Stimulated activated CD8-positive, alpha-beta memory T cell treated with anti-CD3 and anti-CD28 coated beads, Interleukin-7, amount 100 ng/mL, for 24 hours (primary cell): ENCODE measurements around the gene HOXD11.

Experiments
- DNase-seq: peaks from one replicate; pipeline ENCODE4 v3.0.0-alpha.2; 2020; ENCODE audit warnings: low read depth

HOXD11 gene

DNA sequence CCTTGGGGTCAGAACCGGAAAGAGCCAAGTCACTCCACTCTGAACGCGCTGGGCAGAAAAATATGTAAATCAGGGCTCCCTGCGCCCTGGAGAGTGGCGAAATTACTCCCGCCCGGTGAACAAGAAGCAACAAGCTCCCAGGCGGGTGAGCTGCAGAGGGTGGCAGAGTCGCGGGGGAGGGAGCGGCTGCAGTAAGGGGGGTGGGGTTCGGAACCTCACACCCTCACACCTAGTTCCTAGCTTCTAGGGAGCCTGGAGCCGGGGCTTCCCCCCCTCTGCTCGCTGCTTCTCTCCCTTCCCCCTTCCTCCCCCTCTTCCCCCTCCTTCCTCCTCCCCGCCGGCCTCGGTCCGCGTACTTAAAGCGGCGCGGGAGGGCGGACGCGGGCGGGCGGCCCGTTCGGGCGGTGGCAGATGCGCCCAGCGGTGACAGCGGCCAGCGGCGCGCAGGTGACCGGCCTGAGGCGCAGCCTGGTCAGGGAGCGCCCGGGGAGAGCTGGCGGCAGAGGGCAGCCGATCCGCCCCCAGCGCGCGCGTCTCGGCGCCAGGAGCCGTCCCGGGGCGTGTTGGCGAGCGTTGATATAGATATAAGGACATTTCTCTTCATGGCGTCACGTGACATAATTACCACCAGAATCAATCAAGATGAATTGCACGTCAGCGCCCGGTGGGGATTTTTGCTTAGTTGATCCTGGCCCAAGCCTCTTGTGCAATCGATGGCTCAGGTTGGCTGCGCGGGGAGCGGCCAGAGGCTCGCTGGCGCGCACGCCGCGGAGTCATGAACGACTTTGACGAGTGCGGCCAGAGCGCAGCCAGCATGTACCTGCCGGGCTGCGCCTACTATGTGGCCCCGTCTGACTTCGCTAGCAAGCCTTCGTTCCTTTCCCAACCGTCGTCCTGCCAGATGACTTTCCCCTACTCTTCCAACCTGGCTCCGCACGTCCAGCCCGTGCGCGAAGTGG, at the start of gene HOXD11:
HOXD11 (plus strand) TSS at position 700 of the 959 bp plus-strand sequence; CDS start at position 776, 76 bp downstream.
- no peak for DNase-seq

DNA sequence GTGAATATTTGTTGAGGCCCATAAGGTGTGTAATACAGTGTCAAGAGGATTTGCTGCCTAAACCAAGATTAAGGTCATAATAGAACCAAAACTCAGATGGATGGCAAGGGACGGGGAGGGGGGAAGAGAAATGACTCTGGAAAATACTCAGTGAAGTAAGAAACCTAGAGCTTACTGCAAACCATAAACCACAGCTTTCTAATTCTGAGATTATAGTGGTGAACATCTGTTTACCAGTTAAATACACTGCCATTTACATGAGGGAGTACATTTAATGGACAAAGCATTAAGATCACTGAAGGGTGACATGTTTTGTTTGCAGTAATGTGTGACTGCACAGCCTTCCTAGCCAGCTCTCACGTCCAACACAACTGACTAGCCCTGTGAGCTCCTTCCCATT, 43.1 kb upstream of the HOXD11 start:
- no peak for DNase-seq

DNA sequence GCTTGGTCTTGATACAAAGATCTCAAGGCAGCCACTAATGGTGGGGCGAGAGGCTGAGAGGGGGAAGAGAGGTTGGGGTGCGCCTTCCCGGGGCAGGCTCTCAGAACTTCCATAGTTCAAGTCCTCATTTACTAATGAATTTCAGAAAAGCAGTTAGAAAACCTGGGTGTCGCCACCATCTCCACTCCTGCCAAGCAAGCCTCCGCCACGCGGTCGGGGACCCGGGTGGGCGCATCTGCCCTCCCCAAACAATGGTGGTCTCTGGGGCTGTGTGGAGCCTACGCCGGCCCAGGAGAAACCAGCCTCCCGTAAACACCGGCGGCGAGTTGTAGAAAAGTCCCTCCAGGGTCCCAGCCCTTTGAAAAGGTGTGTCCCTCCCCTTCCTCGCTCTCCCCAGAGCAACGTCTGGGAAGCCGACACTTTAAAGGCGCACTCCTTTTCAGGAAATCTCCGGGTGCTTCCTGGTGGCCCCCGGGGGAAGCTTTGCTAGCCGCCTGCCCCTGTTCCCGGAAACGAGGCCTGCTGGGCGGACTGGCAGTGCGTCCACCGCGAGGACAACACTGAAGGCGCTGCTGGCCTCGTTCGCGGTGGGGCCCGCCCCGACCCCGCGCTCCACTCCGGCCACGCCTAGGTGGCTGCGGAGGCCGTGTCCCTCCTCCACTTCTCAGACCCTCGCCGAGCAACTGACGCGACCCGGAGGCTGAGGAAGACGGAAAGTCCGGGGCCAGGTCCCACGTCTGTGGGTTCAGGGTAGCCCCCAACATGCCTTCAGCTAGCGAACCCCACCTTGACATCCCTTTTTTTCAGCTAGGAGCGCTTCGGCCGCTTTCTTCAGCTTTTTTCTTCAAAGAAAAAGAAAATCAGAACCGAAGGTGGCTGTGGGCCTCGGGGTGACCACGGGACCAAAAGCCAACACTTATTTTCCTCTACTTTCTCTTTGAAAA, 40.2 kb upstream of the HOXD11 start:
- DNase-seq, result no peak

DNA sequence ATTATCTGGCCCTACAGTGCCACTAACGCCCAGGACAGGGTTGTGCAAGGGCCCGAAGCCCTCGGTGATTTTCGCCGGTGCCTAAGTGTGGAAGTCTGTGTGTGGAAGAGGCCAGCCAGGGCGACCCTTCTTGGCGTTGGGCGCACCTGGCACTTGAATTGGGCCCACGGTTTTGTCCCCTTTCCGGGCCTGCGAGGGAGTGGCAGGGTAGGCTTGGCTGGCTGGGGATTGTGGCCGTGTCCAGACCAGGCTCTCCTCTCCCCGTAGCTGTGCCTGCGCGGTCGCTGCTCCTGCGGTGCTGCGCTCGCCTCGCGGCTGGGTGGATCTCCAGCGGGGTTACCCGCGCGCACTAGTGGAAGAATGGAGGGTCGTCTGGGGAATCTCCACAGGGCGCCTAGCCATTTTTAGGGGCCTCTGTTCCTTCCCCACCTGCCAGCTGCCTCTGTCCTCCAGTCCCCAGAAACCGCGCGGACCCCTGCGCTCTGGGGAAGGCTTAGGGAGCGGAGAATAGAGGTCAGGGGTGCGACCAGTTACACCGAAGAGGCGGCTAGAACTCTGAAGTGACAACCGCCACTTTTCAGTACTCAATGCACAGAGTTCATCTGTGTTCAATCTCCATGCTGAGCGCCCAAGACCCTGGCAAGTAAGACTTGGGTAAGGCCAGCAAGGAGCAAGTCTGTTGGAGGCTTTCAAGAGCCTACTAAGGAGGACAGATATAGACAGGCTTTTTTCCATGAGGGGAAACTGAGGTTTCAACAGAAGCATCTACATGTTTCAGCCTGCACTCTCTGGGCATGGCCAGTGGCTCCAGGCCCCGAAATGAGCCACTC, 39.3 kb upstream of the HOXD11 start:
- no peak for DNase-seq

DNA sequence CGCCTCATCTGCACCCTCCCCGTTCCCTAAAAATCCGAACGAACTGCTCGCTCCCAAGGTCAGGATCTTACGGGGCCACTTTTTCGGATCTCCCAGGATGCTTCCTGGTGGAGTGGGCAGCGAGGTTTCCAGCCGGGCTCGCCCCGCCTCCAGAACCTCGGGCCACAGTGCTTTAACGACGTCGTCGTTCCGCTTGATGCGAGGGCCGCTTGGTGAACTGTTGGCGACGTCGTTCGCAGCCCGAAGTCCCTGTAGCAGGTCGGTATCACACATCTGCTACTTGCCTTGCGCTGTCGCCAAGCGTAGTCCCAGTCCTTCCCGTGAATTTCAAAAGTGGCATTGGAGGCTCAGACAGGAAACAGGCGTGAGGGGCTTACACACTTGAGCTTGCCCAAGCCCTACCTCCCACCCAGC, 38.7 kb upstream of the HOXD11 start:
- no peak for DNase-seq

DNA sequence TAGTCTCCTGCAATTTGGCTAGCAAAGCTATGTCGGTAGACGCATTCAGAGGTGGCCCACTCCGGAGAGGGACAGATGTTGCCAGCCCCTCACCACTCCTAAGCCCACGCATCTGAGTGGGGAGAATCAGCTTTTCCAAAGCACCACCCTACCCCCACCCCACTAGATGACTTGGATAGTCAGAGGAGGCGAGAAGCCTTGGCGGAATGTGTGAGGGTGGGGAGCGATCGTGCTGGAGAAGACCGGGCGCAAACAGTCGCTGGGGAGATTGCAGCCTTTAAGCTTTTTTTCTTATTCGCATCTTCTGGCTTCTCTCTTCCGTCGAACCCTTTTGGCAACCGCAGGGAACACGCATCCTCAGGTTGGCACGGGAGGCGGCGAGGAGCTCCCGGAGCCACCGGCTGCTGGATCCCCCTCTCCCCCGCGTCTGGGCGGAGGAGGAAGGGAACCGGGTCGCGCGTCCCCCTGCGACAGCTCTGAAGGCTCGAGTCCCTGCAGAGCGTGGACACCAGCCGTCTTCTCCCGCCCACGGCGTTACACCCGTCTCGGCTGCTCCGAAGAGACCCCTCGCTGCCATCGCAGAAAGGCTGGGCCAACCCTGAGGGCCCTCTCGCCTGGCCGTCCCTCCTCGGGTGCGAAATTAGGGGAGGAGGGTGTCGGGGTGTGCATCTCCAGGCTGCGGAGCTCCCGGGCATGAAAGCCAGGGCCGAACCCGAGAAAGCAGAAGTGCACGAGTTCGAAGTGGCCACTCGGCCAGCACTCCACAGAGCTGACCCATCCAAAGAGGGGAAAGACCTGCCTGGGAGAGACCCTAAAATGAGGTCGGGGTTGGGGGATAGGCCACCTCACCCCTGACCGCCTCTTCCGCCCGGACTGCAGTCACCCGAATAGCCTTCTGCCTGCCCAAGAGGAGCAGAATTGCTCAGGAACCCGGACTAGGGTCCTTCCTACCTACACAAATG, 35.5 kb upstream of the HOXD11 start:
- no peak for DNase-seq

DNA sequence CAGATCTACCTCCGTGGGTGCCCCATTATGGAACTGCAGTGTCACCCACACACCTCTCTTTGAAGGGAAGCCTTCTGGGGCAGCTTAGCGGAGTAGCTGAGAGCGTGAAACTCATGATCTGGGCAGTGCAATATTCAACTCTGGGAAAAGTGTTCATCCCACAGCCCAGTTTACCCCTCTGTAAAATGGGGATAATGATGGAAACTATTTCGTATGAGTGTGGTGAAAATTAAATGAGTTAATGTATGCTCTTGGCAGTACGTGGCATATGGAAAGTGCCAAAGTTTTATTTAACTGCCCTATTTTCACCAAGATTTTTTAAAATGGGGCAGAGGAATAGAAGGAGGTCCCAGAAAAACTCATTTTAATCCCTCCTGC, 34.8 kb upstream of the HOXD11 start:
- DNase-seq, result no peak

DNA sequence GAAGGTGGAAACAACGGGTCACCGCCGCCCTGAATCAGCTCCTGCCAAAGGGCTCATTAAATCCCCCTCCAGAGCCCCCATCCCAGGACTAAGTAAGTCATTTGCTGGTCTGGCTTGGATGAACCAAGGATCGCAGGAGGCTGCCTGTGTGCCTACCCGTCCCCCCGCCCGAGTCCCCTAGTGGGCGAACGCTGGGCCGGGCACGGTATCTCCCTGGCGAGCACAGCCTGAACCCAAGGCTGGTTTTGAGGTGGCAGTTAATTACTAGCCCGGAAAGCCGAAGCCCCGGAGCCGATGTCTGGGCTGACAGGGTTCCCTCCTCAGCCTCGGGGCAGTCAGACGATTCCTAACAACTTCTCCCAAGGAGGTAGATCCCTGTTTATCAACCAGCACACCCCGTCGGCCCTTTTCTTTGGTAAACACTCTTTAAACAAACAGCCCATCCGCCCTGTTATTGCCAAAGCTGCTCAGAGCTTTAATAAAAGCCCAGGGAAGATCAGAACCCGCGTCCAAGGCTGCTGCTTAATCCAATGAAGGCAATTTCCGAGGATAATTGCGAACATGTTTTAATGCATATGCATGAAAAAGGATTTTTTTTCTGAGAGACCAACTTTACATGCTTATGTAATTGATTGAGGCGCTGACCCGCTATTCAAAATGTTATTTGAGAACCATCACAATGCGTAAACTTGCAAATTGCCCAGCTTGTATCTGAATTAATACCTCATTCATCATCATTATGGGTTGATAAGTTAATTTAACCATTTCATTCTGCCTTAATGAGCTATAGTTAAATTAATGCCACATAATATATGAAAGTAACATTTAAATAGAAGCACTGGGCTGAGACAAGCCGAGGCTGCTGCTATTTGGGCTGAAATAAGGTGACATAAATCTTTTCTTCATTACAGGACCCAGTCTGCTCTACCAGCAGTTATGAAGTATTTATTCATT, 33.9 kb upstream of the HOXD11 start:
- DNase-seq, result no peak

DNA sequence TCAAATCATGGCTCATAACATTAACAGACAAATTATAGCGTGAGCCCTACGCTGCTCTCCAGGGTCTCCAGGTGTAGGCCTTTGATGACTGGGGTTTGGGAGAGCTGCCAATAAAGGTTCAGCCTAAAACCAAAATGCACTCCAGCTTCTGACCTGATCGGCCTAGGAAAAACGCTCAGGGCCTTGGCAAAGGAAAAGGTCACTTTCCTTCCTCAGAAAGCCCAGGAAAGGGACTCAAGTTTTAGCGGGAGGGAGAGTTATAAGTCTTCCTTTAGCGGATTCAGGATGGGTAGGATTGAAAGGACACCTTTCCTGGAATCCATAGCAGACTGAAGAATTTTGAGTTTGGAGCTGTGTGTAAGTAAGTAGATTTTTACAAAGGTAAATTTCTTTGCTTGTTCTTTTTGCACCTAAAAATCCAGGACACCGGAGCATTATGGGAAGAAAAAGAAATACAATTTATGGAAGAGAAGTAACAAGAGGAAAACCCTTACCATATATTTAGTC, 32.1 kb upstream of the HOXD11 start:
- no peak for DNase-seq

DNA sequence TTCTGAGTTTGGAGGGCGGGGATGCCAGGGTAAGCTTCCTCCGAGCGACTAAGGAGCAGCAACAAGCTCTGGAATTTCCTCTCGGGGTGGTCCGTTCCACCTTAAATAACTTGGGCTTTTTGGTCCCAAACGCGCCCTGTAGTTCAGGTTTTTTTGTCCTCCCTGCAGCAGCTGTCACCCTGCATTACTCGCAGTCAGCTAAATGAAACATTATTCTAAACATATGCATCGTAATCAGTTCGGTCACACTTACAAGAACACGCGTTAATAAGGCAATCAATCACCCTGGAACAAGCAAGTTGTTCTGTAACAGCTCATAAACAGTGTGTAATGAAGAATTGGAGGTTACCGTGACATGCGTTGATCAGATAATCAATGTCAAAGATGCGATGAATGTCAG, 31.6 kb upstream of the HOXD11 start:
- DNase-seq, result no peak

DNA sequence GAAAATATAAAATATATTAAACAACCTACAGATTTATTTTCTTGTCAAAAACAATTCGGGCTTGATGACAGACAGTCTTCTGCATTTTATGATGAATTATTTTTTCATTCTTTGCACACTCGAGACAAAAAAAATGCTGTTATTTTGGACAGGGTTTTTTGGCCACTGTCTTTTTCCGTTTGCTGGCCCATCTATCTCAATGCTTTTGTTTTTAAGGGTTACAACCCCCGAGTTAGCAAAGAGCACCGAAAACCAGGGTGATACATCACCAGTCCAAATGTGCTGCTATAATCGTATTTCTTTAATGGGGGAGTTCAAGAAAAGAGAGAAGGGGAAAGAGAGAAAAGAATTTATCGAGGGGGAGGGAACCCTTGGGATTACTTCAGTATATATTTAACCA, 31.0 kb upstream of the HOXD11 start:
- DNase-seq, result no peak

DNA sequence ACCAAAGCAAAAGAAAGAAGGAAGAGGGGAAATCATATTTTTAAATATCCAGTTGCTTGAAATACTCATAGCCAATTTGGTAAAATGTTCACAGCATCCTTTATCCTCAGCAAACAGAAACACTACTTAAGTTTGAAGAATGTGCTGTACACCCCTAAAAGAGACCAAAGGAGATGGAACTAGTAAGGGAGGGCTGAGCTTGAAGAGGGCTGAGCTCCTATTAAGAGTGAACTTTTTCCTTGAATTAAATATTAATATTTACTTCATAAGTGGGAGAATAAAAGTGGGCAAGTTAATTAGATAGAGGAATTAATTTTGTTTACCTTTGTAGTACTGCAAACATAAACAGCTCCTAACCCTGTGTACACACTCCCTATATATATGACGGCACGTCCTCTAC, 30.3 kb upstream of the HOXD11 start:
- no peak for DNase-seq

DNA sequence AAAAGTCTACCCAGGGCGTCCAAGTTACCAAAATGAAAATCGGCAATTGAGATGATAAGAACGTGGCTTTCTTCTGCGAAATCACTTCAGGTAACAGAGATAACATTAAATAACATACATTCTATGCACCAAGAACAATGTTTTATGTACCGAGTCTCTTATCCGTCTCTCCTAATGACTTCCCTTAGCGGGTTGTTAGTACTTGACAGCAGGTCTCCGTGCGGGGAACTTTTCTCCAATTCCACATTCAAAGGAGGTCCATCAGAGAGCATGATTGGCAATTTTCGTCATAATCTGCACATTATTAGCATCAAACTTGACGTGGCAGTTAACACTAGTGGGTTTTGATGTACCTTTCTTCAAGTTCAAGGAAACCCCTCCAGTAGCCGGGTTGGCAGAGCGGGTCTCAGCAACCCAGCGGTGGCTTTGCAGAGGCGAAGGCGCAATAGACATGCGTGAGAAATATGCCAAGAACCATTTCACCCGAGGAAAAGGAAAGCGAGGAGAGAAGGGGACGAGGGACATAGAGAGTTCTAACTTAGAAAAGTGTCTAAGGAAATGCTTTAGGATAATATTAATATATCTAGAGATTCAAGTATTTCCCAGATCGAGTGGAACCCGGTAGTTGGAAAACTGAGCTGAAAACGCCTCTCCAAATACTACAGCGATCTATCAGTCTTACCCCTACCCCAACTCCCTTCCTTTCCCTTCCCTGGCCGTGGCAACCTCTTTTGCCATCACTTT, 28.4 kb upstream of the HOXD11 start:
- DNase-seq, result no peak

DNA sequence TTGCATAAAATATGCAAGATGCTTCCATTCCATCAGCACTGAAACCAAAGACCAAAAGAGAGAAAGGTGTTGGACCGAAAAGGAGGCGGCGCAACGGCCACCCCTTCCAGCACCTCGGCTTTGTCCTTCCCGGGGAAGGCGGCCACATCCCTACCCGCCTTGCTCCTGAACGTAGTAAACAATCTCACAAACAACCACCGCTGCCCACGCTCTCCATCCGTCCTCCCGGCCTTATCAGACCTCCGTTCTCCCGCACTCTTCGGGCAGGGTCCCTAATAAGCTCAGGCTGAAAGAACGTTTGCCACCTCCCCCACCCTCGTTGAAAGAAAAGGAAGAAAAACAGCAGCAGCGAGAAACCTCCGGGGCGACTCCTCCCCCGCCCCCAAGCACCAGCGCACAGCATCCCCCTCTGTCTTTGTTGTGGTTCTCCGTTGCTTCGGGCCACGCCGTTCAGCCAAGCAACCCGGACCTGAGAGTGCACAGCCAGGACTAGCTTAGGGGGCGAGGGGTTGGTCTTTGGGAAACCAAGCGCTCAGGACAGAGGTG, 27.7 kb upstream of the HOXD11 start:
- DNase-seq, result no peak

DNA sequence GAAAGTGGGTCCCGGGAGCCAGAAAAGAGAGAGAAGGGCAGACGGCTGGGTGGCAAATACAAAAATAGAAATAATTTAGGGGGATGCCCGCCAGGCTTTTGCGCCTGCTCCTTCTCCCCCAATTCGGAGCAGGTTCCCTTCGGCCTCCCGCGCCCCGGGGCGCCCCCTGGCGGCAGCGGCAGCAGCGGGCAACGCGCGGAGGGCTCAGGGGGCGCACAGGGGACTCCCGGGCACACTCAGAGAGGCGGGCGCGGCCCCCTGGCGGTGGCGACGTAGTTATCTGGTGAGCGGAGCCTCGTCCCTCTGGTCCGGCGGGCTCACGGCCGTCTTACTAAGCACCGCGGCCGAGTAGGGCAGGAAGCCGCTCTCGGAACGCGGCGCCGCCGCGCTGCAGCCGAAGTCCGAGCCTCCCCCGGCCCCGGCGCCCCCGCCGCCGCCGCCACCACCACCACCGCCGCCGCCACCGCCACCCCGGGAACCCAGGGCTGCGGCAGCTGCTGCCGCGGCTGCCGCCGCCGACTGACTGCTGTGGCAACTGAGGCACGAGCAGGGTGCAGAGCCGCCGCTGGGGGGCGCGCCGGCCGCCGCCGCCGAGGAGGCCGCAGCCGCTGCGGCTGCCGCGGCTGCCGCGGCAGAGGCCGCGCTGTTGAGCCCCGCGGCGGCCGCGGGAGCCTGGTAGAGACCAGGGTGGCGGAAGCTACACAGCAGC, 27.1 kb upstream of the HOXD11 start:
- no peak for DNase-seq

DNA sequence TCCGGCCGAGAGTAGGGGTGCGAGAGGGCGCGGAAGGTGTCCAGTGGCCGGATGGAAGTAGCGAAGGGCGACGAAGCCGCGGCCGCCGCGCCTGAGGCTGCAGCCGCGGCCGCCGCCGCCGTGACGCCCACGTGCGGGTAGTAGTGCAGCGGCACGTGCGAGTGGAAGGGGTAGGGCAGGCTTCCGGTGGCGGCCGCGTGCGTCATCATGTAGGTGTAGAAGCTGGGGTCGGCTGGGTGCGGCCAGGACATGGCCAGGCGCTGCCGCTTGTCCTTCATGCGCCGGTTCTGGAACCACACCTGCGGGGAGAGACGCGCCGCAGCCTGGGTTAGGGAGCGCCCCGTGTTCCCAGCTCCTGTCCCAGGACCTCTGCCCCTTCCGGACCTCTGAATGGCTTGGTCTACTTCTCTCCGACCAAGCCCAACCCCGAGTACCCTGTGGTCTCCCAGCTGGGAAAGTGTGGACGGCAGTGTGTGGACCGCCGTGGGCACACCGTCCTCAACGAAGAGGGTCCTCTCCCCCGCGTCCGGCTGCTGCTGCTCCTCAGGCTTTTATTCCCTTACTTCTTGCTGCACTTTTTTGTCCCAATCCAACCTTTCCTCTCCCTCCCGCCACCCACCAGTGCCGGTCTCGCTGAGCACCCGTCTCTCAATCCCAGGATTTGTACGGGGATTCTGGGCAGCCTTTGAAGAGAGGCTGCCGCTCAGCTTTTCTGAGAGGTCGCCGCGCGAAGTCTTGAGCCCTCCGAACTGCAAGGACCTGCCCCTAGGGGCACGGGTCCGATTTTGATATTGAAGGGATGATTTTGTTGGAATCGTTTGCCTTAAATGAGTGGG, 26.3 kb upstream of the HOXD11 start:
- no peak for DNase-seq

DNA sequence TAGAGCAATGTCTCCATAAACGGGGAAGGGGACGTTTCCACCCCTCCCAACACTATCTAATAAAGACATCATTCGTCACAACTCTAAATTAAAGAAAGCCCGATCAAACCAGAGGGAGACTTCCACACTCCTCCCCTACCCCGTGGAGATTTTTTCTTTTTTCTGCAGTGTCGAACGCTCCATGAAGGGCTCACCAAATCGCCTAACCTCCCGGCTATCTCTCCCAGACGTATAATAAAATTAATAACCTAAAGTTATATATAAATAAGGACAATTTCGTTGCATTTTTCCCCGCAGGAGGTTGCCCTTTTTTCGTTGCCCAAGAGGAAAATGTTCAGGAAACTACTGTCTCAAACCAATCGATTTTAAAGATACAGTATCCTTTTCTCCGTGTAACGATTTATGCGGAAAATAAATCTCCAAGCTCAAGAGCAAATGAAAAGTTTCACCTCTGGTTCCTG, 25.7 kb upstream of the HOXD11 start:
- DNase-seq, result no peak
